HEK293 (cell line): ENCODE measurements around the gene MEFV.

ENCODE experiments used
- GLI4 ChIP-seq: fragments of 450-650 bp; formaldehyde crosslinking; IDR thresholded peaks from 2 replicates; pipeline ENCODE4 v1.5.1; 2016; ENCODE audit warnings: missing biosample characterization, missing genetic modification characterization
- HIC1 ChIP-seq: fragments of 450-650 bp; formaldehyde crosslinking; IDR thresholded peaks from 2 replicates; pipeline ENCODE4 v1.5.1; 2016; ENCODE audit warnings: missing biosample characterization, missing genetic modification characterization
- MEIS1 ChIP-seq: sonication (generic); formaldehyde crosslinking; IDR thresholded peaks from 2 replicates; pipeline ENCODE4 v1.8.1; 2022; ENCODE audit warnings: missing genetic modification reagents, mild to moderate bottlenecking, borderline replicate concordance
- MZF1 ChIP-seq: fragments of 450-650 bp; formaldehyde crosslinking; IDR thresholded peaks from 2 replicates; pipeline ENCODE4 v1.5.1; 2017; ENCODE audit warnings: missing biosample characterization, missing genetic modification characterization, borderline replicate concordance
- PBX3 ChIP-seq: sonication (generic); formaldehyde crosslinking; IDR thresholded peaks from 2 replicates; pipeline ENCODE4 v1.8.1; 2022; ENCODE audit warnings: mild to moderate bottlenecking, moderate library complexity, missing genetic modification reagents
- PRDM4 ChIP-seq: fragments of 450-650 bp; formaldehyde crosslinking; IDR thresholded peaks from 2 replicates; pipeline ENCODE4 v1.5.1; 2017; ENCODE audit warnings: missing biosample characterization, missing genetic modification characterization
- YY2 ChIP-seq: fragments of 450-650 bp; formaldehyde crosslinking; IDR thresholded peaks from 2 replicates; pipeline ENCODE4 v1.5.1; 2016; ENCODE audit warnings: missing biosample characterization, missing genetic modification characterization
- ZBTB8A ChIP-seq: fragments of 450-650 bp; formaldehyde crosslinking; IDR thresholded peaks from 2 replicates; pipeline ENCODE4 v1.5.1; 2016; ENCODE audit warnings: missing biosample characterization, missing genetic modification characterization
- ZNF121 ChIP-seq: fragments of 450-650 bp; formaldehyde crosslinking; IDR thresholded peaks from 2 replicates; pipeline ENCODE4 v1.5.1; 2016; ENCODE audit warnings: missing biosample characterization, missing genetic modification characterization
- ZNF140 ChIP-seq: fragments of 450-650 bp; formaldehyde crosslinking; IDR thresholded peaks from 2 replicates; pipeline ENCODE4 v1.5.1; 2016; ENCODE audit warnings: missing biosample characterization, missing genetic modification characterization
- ZNF146 ChIP-seq: fragments of 450-650 bp; formaldehyde crosslinking; IDR thresholded peaks from 2 replicates; pipeline ENCODE4 v1.5.1; 2016; ENCODE audit warnings: missing biosample characterization, missing genetic modification characterization
- ZNF248 ChIP-seq: fragments of 450-650 bp; formaldehyde crosslinking; IDR thresholded peaks from 2 replicates; pipeline ENCODE4 v1.5.1; 2017; ENCODE audit warnings: missing biosample characterization, missing genetic modification characterization
- ZNF423 ChIP-seq: fragments of 450-650 bp; formaldehyde crosslinking; IDR thresholded peaks from 2 replicates; pipeline ENCODE4 v1.5.1; 2016; ENCODE audit warnings: missing biosample characterization, missing genetic modification characterization
- ZNF433 ChIP-seq: fragments of 450-650 bp; formaldehyde crosslinking; IDR thresholded peaks from 2 replicates; pipeline ENCODE4 v1.5.1; 2016; ENCODE audit warnings: missing biosample characterization, missing genetic modification characterization, low read depth
- ZNF449 ChIP-seq: fragments of 450-650 bp; formaldehyde crosslinking; IDR thresholded peaks from 2 replicates; pipeline ENCODE4 v1.5.1; 2017; ENCODE audit warnings: missing biosample characterization, mild to moderate bottlenecking, missing genetic modification characterization, moderate library complexity
- ZNF473 ChIP-seq: fragments of 450-650 bp; formaldehyde crosslinking; IDR thresholded peaks from 2 replicates; pipeline ENCODE4 v1.5.1; 2017; ENCODE audit warnings: missing biosample characterization, missing genetic modification characterization
- ZNF48 ChIP-seq: fragments of 450-650 bp; formaldehyde crosslinking; IDR thresholded peaks from 2 replicates; pipeline ENCODE4 v1.5.1; 2016; ENCODE audit warnings: missing biosample characterization, missing genetic modification characterization
- ZNF510 ChIP-seq: fragments of 450-650 bp; formaldehyde crosslinking; IDR thresholded peaks from 2 replicates; pipeline ENCODE4 v1.5.1; 2018; ENCODE audit warnings: mild to moderate bottlenecking, missing genetic modification characterization, missing biosample characterization; ENCODE audit not compliant: insufficient replicate concordance
- ZNF518A ChIP-seq: fragments of 450-650 bp; formaldehyde crosslinking; conservative IDR thresholded peaks from 2 replicates; pipeline ENCODE4 v1.5.1; 2016; ENCODE audit warnings: low read depth, missing biosample characterization, missing genetic modification characterization
- ZNF621 ChIP-seq: fragments of 450-650 bp; formaldehyde crosslinking; IDR thresholded peaks from 2 replicates; pipeline ENCODE4 v1.5.1; 2017; ENCODE audit warnings: missing biosample characterization, missing genetic modification characterization
- ZNF654 ChIP-seq: fragments of 450-650 bp; formaldehyde crosslinking; IDR thresholded peaks from 2 replicates; pipeline ENCODE4 v1.5.1; 2016; ENCODE audit warnings: low read depth, missing biosample characterization, missing genetic modification characterization
- ZNF664 ChIP-seq: fragments of 450-650 bp; formaldehyde crosslinking; IDR thresholded peaks from 2 replicates; pipeline ENCODE4 v1.5.1; 2016; ENCODE audit warnings: missing biosample characterization, missing genetic modification characterization
- ZNF670 ChIP-seq: fragments of 450-650 bp; formaldehyde crosslinking; IDR thresholded peaks from 2 replicates; pipeline ENCODE4 v1.5.1; 2016; ENCODE audit warnings: missing biosample characterization, missing genetic modification characterization, low read depth
- ZNF747 ChIP-seq: fragments of 450-650 bp; formaldehyde crosslinking; IDR thresholded peaks from 2 replicates; pipeline ENCODE4 v1.5.1; 2016; ENCODE audit warnings: missing biosample characterization, missing genetic modification characterization
- ZNF837 ChIP-seq: fragments of 450-650 bp; formaldehyde crosslinking; IDR thresholded peaks from 2 replicates; pipeline ENCODE4 v1.5.1; 2016; ENCODE audit warnings: missing biosample characterization, missing genetic modification characterization
- ZSCAN23 ChIP-seq: fragments of 450-650 bp; formaldehyde crosslinking; IDR thresholded peaks from 2 replicates; pipeline ENCODE4 v1.5.1; 2016; ENCODE audit warnings: missing biosample characterization, missing genetic modification characterization

The MEFV gene

GRCh38 chr16:3234857-3235561 lies 21.4 kb downstream of the MEFV start, which contains the start of gene ZNF200 (continued):
- TF ChIP-seq ZNF518A (tag by site-specific recombination) = peak; percentile 71; the same call in 1 of the 2 replicates
- TF ChIP-seq ZNF423 (tag by site-specific recombination) = no peak
- TF ChIP-seq MEIS1 (CRISPR knock-in tag) = no peak
- TF ChIP-seq ZNF664 (tag by site-specific recombination) = no peak
- no peak for TF ChIP-seq PRDM4 (tag by site-specific recombination)
- no peak for TF ChIP-seq ZNF670
- no peak for TF ChIP-seq ZNF248
- no peak; the same call in 1 of the 2 replicates for TF ChIP-seq ZSCAN23 (tag by site-specific recombination)
- TF ChIP-seq ZNF654 (tag by site-specific recombination) = no peak
- TF ChIP-seq PBX3 = peak; percentile 90; the same call in 1 of the 2 replicates
- no peak for TF ChIP-seq ZNF121 (tag by site-specific recombination)
- TF ChIP-seq MZF1 (tag by site-specific recombination) = peak; percentile 56; the same call in 1 of the 2 replicates
- no peak for TF ChIP-seq ZNF621 (tag by site-specific recombination)
- TF ChIP-seq ZNF140 = no peak
- TF ChIP-seq ZNF473 (tag by site-specific recombination) = no peak
- TF ChIP-seq ZBTB8A (tag by site-specific recombination) = peak; percentile 98
- 0 out of 2 replicates have a peak, but pooled peaks have one; percentile 29 for TF ChIP-seq ZNF449 (tag by site-specific recombination)
- no peak for TF ChIP-seq ZNF146 (tag by site-specific recombination)
- TF ChIP-seq ZNF747 (tag by site-specific recombination) = no peak
- TF ChIP-seq ZNF433 (tag by site-specific recombination) = no peak
- TF ChIP-seq ZNF510 = no peak
- TF ChIP-seq HIC1 (tag by site-specific recombination) = peak; percentile 47
- TF ChIP-seq ZNF48 (tag by site-specific recombination) = no peak
- TF ChIP-seq YY2 = peak; percentile 59; the same call in 1 of the 2 replicates
- no peak for TF ChIP-seq GLI4 (tag by site-specific recombination)
- no peak for TF ChIP-seq ZNF837 (tag by site-specific recombination)
